Left renal pelvis (tissue), 4 donors: ENCODE data around the gene IFT52. TPM values are rescaled to one million over a fixed set of nuclear protein-coding genes. Genes with fewer than 3 reads are reported as not detected.

ENCODE experiments used
- DNase-seq, 4 donors: peaks; one replicate each; pipeline ENCODE4 v3.0.0-alpha.2; 2013; ENCODE audit warnings: low read depth in 4 of 4, low spot score in 3 of 4
- polyA plus RNA-seq, 4 donors: library from polyadenylated mRNA; unstranded; fragments of 120-200 nt; gene quantifications; one replicate each; pipeline ENCODE4 v1.2.1, GENCODE V29; 2013; ENCODE audit not compliant: insufficient read length in 4 of 4

Gene IFT52, protein sequence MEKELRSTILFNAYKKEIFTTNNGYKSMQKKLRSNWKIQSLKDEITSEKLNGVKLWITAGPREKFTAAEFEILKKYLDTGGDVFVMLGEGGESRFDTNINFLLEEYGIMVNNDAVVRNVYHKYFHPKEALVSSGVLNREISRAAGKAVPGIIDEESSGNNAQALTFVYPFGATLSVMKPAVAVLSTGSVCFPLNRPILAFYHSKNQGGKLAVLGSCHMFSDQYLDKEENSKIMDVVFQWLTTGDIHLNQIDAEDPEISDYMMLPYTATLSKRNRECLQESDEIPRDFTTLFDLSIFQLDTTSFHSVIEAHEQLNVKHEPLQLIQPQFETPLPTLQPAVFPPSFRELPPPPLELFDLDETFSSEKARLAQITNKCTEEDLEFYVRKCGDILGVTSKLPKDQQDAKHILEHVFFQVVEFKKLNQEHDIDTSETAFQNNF
- polyA plus RNA-seq = 10 to 100 TPM; 70.4 to 86.1 (median 73.5) TPM

DNA sequence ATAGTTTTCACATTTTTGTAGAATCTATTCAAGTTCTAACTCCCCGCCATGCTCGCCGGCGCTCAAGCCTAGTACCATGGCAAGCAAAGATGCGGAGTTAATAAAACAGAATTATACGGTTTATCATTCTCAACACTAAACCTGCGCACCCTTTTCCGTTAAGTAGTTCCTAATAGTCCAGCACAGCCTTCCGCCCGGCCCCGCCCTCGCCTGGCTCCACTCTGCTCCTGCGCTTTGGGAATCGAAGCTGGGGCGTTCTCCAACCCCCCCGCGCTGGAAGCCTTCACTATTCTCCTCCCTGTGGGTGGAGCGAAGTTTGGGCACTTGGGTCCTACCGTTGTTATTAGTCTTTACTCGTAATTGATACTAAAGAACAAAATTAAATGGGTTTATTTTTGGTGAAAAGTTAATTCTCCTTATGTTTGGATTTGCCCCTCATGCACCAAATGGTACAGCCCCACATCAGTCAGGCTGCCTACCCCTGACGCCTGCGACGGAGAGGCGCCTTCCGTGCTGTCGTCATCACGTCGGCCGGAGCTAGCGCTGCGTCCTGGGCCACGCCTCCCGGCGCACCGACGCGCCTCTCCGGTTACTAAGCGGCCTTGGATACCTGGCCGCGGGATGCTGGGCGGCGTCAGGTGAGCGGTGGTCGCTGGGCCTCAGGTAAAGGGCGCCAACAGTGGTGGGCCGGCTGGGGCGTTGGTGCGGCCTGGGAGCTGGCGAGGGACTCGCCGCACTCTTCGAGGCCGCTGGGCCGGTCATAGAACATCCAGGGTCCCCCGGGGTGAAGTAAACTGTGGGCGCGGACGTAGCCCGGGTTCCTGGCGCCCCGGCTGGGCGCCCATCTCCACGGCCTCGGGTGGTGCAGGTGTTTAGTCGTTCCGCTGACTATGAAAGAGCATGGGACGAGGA is at the start of gene IFT52:
Gene IFT52, plus strand, starts transcription at position 546 of the 912 bp plus-strand sequence. CDS start 3,762 bp downstream, outside the sequence.
- DNase-seq = peak; percentile 85 to 92 (median 87)

DNA sequence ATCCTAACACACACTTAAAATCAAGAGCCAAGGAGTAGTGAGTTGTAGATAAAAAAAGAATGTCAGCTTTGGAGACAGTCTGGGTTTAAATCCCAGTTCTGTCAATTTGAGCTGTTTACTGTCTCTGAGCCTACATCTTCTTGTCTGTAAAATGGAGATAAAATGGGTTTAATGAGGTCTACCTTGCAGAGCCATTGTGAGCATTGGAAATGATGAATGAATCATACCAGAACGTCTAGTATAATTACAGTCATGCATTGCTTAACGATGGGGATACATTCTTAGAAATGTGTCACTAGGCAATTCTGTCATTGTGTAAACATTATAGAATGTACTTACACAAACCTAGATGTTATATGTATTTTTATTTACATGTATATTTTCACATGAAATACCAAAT is 49.5 kb upstream of the IFT52 start:
- no peak for DNase-seq

DNA sequence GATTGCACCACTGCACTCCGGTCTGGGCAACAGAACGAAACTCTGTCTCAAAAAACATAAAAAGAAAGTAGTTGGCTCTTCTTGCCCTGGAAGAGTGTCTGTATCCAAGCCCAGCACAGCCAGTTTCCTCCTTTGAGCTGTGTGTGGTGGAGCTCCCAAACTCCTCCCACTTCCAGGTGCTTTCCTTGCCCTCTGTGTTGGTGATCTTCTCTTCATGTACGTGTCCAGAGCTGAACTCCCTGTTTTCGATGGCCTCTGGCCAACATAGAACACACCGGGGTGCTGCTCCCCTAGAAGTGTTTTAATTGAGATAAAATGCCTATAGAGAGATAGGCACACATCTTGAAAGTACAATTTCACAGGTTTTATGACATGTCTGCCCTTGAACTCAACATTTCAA is 48.6 kb upstream of the IFT52 start:
- no peak for DNase-seq

DNA sequence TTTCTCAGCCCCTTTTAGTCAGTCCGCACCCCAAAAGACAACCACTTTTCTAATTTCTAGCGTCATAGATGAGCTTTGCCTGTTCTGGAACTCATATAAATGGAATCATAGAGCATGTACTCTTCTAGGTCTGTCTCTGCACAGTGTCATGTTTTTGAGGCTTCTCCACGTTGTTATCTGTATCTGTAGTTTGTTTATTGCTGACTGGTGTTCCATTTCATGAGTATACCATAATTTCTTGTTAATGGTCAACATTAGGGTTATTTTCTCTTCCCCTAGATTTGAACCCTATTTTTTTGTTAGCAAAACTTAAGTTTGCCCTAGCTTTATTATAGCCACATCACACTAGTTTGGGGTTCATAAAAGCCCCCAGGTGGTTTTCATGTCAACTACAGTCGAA is 48.1 kb upstream of the IFT52 start:
- no peak for DNase-seq

DNA sequence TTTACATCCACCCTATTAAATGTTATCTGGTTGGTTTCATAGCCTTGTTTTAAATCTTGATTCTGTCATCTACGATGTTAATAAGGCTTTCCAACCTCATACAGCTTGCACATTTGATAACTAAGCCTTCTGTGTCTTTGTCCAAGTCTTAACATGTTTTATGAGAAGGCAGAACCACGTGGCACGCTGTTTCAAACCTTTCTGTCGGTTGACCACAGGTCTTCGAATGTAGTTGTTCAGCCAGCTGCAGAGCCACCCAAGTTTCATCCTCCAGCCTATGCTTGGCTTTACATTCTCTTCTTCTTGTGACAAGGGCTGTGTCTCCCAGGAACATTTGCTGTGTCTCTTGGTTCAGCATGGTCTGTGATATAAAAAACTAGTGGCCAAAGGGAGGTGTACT is 47.6 kb upstream of the IFT52 start:
- DNase-seq = no peak

DNA sequence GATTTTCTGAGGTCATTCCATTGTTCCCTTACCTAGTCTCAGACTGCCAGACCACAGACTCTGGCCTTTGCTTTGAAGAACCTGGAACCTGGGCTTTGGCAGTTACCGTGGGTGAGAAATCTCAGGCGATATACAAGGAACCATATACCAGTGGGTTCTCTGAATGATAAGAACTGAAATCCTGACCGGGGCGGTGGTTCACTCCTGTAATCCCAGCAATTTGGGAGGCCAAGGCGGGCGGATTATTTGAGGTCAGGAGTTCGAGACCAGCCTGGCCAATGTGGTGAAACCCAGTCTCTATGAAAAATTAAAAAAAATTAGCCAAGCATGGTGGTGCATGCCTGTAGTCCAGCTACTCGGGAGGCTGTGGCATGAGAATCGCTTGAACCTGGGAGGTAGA is 46.2 kb upstream of the IFT52 start:
- DNase-seq = no peak

DNA sequence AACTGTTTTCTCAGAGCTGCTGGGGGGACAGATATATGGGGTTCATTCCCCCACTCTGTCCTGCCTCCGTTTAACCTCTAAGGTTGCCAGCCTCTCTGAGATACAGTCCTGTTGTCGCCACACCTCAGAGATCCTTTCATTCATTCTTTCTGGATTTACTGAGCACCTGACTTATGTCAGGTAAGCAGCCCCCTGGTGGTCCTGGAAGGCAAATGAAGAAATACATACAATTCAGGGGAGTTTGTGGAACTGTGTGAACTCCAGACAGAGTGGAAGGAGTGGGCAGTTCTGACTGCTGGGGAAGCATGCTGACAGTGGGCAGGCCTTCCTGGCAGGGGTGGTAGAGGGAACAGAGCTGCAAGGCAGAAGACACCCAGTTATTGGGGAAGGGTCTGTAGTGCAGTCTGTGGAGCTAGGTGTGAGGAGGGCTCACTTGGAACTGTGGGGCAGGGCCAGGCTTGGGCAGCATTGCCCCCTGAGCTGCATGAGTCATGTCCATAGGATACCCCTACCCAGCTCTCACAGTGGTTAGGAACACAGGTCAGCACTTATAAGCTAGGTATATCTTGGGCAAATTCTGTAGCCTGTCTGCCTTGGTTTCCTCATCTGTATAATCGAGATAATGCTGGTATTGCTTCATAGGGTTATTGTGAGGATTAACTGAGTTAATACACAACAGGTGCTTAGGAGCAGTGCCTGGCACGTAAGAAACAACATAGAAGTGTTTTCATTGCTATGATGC is 44.7 kb upstream of the IFT52 start:
- DNase-seq = no peak

DNA sequence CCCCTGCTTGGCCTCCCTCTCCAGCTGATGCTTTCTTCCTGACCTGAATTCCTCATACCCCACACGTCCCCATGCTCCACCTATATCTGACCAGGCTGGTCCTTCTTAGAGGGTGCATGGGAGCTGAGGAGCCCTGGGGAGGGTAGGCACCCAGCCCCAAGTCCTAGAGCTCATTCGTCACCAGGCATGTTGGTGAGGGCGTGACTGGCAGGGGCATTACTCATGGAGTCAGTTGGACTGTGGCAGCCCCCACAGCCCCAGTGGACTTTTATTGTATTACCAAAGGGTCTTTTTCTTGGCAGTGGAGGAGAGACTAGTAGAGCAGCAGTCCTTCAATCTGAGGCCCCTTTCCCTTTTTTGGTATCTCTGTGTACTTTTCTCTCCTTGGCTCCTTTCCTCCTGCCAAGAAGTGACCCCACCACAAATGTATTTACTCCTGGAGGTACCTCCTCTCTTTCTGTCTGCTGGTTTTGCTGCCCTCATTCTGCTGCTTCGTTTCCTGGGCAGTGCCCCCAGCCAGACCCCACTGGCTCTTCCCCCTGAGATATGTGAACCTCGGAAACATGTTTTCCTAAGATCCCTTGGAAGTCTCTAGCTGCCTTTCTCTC is 42.4 kb upstream of the IFT52 start:
- DNase-seq = no peak

DNA sequence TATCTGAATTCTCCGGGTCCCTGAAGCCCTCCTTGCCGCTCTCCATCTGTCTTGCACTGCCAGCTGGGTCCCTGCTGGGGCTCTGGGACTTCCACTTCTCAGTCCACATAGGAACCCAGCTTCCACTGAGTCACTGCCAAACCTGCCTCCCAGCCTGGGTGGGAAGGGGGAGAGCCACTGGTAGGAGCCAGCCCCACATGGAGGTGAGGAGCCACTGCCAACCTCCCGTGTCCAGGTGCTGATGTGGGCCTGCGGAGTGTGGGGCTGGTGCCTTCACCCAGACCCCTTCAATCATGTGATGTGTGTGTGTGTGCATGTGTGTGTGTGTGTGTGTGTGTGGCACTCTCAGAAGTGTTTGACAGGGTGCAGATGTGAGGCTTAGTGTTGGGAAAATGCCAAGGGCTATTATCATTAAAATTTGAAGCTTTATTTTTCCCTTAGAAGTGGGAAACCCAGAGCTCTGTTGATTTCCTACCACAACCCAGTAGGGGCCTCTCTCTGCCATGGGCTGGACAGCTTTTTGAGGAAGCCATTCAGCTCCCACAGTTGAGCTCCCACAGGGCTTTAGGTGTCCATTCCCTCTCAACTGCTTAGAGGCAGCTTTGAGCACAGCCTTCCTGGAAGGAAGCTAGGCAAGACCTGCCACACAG is 41.2 kb upstream of the IFT52 start:
- DNase-seq = no peak

DNA sequence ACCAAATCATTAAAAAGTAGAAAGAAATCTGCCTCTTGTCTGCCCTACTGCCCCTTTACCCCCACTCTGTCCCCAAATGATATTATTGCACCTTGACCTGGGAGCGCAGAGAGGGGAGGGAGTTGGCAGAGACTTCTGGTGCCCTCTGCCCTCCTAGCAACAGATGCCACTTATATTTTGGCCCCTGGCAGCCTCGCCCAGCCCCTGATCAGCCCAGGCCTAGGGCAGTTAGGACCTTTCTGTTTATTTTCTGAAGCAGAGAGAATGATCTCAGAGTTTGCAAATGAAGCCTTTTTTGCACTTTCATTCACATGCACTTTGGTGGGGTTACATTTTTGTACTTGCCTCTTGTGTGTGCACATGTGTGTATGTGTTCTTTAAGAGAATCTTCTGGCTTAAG is 40.3 kb upstream of the IFT52 start:
- no peak for DNase-seq

DNA sequence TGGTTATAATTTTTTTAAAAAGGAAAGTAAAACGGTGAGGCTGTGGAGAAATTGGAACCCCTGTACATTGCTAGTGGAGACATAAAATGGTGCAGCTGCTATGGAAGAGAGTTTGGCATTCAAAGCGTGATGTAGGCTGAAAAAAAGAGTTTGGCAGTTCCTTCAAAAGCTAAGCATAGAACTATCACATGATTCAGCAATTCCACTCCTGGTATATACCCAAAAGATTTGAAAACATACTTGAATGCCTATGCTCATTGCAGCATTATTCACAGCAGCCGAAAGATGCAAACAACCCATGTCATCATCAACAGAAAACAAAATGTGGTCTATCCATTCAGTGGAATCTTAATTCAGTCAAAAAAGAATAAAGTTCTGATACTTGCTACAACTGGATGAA is 36.4 kb upstream of the IFT52 start:
- no peak for DNase-seq

DNA sequence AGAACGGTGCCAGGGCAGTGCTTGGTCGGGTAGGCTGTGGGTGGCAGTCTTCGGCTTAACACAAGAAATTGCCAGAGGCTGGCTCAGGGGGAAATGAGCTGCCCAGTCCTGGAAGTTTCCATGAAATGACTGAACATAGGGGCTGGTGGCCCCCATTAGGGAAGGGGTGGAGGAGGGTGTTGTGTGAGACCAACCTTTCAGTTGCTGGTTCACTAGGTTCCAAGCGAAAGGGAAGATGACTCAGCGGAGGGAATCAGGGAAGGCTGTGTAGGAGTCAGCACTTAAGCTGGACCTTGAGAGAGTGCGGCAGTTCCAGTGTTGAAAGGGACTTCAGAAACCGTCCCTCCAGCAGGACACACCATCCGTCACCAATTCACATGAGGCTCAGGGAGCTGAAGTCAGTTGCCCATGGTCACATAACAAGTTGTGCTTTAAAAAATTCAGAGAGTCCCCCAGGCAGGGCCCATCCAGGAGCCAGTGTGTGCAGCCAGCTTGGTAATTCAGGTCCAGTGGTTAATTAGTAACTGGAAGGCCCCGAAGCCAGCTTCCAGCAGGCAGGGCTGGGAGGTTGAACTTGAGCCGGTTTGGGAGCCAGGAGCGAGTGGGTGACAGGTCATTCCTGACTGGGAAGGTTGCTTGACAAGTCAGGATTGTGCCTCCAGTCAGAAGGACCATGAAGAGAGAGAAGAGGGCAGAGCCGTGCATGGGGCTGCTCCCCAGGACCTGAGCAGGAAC is 32.2 kb upstream of the IFT52 start, which contains the start of gene SGK2:
Gene SGK2, plus strand, starts transcription at position 616 of the 735 bp plus-strand sequence. CDS start 7,469 bp downstream, outside the sequence.
- peak; percentile 55 to 75 (median 66) for DNase-seq

DNA sequence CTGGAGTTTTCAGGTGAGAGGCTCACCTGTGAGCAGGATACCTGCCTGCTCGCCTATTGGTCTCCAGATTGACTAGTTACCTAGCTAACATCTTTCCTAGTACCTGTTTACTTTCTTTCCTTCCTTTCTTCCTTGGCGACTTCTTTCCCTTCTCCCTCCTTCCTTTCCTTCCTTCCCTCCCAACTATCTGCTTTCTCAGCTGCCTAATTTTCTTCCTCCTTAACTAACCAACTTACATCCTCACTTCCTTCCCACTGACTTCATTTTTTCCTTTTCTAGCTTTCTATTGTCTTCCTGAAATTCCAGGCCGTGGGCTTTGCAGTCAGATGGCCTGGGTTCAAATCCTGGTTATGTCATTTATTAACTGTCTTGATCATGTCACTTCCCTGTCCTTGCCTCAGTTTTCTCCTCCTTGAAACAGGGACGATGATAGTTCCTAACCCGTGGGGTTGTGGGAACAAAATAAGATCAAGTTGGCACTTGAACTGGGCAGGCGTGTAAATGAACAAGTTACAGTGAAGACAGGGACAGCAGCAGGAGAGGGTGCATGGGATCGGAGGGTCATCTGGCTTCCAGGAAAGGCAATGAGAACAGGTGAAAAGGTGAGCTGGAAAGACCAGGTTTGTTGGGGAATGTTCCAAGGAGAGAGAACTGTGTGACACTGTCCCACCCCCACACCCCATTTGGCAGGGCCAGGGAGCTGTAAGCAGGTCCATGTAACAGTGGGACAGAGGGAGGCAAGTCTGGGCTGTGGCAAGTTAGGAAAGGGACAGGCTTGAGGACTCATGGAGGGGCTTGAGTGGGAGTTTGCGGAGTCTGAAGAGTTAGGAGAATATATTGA is 31.4 kb upstream of the IFT52 start:
- DNase-seq = no peak

DNA sequence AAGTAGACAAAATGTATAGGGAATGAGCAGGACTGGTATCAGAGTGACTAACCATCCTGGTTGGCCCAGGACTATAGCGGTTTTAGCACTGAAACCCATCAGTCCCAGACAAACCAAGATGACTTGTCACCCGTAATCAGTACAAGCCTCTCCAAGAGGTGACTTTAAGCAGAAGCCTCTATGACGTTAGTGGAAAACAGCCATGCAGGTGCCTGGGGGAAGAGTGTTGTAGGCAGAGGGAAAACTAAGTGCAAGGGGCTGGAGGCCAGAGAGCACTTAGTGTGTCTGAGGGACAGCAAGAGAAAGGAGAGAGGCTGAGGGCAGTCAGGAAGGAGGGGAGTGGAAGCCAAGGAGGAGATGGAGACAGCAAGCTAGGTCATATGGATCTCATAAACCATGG is 29.8 kb upstream of the IFT52 start:
- DNase-seq = no peak

DNA sequence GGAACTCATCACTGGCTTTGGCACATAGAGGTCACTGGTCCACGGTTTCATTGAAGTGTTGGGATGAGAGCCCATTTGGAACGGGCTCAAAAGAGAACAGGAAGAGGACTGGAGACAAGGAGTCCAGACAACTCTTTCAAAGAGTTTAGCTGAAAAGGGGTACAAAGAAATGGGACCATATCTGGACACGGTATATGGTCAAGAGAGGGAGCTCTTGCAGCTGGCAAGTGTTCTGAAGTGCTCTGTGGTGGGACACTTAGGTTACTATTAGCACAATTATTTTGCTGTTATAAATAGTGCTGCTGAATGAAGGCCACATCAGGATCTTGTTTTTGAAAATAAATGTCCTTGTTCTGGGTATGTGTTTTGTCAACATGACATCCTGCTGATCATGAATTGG is 27.3 kb upstream of the IFT52 start:
- no peak for DNase-seq

DNA sequence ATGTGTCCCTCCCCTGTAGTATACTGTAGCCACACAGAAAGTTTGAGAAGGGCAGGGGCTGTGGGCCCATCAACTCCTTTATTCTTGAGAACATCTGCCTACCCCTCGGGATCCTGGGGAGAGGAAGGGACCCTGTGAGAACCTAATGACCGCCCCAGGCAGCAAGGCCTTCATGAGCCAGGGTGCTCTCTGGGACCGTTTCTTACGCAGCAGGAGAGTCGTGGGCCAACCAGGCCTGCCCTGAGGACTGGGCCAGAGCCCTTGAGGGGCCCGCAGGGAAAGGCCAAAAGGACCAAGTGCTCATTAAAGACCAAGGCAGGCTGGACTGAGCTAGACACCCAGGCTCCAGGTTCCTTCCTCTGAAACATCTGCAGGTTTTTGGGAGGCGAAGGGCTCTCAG is 26.7 kb upstream of the IFT52 start:
- DNase-seq = no peak

DNA sequence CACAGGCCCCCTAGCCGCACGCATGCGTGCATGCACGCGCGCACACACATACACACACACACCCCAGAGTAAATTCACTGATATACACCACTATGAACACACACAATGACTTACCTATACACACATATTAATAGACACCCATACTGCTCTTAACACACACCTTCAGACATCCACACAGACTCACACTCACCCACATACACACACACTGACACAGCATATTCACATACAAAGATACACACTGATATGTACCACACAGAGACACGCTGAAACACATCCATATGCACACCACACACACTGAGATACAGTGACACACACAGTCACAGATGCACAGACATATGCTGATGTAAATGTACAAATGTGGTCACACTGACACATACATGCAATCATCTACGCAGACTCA is 26.3 kb upstream of the IFT52 start:
- no peak for DNase-seq
